ENCODE data around the gene BLM.

Gene BLM

DNA sequence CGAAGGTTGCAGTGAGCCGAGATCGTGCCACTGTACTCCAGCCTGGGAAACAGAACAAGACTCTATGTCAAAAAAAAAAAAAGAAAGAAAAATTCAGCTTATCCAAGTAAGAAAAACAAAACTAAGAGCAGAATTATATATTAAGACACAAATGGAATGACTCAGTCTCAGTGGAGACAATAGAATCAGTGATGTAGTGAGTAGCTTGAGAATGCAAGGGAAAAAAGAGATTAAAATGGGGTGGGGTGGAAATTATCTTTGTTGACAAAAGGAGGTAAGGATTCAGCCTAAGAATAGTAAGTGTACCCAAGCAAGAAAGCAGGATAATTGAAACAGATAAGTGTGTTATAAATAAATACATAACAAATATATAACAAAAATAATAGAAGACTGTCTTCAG, 70.7 kb downstream of the BLM start:
- no peak for DNase-seq (ENCODE audit: low read depth in 1 of 2, low spot score in 1 of 2)

DNA sequence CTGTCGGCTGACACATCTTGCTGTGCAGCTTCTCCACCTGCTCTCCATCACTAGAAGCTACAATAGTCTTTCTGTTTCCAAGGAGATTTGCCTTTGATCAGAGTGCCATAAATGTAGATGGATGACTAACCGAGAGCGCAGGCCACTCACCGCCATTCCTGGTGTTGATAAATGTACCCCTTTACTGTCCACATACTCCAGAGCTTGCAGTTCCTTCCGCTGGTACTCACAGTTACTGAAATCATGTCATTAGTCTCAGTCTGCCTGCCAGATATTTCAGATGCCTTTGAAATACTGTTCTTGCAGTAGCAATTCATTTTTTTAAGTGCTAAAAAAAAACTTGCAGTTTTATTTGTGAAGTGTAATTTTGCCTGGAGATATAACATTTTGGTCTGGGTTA, 72.3 kb downstream of the BLM start:
- no peak for DNase-seq (ENCODE audit: low read depth in 1 of 2, low spot score in 1 of 2)

DNA sequence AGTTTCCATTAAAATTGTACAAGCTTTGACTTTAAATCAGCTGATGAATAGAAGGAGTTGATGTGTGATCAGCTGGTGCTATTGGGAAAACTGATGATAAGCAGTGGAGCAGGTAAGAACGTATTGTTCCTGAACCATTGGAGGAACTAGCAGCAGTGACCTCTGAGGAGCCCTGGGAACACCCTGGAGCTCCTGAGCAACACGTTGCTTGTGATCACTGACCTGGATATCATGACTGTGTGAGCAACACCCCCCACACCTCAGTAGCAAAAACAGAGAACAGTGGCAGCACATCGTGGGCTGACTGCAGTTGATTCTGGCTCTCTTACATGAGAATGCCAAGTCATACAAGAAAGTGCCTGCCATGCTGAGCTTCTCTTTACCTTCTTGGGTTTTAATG, 72.9 kb downstream of the BLM start:
- no peak for DNase-seq (ENCODE audit: low read depth in 1 of 2, low spot score in 1 of 2)

DNA sequence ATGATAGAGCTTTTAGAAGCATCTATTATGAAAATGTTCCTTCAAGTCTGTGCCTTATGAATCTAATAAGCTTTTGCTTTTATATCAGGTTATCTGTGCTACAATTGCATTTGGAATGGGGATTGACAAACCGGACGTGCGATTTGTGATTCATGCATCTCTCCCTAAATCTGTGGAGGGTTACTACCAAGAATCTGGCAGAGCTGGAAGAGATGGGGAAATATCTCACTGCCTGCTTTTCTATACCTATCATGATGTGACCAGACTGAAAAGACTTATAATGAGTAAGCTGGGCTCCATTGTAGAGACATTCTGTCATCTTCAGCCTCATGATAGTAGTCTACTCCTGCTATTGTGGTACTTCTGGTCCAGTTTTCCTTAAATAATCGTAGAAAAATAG, 73.4 kb downstream of the BLM start:
- DNase-seq (ENCODE audit: low read depth in 1 of 2, low spot score in 1 of 2) = no peak

DNA sequence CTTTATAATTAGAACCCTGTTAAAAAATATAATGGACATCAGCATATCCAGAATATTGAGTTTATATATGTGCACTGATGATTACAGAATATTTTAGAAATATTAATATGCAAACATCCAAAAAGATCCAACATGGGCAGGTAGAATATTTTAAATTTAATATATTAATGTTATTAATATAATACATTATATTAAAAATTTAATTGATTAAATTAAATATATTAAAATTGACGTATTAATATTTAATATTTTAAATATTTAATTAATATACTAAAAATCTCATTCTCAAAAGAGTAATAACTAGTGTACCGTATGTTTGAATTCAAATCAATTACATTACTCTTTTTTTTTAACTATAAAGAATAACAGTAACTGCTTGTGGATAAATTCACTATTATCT, 77.4 kb downstream of the BLM start:
- no peak for DNase-seq (ENCODE audit: low read depth in 1 of 2, low spot score in 1 of 2)

DNA sequence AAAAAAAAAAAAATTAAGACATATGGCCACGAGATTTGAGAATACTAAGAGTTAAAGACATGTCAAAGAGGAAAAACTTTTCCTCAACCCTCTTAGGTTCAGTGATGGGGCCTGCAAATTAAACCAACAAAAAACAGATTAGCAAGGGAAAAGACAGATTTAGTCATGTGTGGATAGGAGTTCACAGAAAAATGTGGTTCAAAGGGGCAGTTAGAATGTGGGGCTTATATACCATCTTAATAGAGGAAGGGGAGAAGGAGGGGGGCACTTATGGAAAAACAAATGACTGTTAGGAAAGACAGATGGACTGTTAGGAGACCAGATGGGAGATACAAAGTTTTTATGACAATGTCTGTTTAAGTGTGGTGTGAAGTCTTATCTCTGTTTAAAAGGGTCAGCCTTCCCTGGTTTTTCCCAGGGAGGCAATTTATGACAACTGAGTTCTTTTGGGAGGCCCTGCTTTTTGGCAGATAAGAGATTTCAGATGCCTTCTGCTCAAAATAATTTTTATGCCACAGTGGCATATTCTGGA, 82.6 kb downstream of the BLM start:
- no peak for DNase-seq (ENCODE audit: low read depth in 1 of 2, low spot score in 1 of 2)

DNA sequence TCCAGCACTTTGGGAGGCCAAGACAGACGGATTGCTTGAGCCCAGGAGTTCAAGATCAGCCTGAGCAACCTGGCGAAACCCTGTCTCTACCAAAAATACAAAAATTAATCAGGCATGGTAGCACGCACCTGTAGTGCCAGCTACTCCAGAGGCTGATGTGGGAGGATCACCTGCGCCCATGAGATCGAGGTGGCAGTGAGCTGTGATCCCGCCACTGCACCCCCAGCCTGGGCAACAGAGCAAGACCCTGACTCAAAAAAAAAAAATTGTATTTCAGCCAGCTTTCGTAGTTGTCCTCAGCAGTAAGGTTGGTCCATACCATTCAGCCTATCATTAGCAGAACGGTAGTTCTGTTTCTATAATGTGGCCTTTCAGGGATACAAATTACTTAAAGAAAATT, 84.7 kb downstream of the BLM start:
- DNase-seq (ENCODE audit: low read depth in 1 of 2, low spot score in 1 of 2) = no peak

DNA sequence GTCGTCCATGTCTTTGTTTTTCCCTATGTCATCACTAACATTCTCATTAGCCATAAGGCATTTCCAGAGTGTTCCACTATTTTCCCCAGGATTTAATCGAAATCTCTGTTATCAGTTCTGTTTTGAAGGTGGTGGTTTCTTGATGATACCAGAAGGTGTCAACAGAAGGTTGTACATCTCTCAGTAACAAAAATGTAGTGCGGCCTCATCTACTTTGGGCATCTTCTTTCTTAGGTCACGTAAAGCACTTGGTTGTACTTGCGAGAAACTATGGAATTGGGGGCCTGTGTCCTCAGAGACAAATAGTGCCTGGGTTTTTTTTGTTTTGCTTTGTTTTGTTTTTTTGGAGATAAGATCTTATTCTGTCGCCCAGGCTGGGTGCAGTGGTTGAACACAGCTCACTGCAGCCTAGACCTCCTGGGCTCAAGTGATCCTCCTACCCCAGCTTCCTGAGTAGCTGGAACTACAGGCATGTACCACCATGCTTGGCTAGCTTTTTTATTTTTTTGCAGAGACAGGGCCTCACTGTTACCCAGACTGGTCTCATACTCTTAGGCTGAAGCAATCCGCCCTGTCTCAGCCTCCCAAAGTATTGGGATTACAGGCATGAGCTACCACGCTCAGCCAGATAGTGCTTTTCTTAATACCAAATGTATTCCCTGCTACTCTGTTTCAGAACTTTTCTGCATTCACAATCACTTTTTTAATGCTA, 90.1 kb downstream of the BLM start:
- DNase-seq (ENCODE audit: low read depth in 1 of 2, low spot score in 1 of 2) = no peak

DNA sequence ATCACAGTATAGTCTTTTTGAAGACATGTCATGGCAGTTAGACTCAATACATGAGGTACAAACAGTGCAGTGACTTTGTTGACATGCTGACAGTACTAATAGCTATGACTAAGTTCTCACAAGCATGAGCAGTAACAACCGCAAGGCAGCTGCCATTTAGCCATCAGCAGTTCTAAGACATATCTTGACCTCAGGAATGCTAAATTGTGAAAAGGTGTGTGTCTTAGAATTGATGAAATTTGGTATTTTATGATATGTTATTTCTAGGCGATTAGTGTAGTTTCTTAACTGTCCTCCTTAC, 90.6 kb downstream of the BLM start:
- DNase-seq (ENCODE audit: low read depth in 1 of 2, low spot score in 1 of 2) = no peak

DNA sequence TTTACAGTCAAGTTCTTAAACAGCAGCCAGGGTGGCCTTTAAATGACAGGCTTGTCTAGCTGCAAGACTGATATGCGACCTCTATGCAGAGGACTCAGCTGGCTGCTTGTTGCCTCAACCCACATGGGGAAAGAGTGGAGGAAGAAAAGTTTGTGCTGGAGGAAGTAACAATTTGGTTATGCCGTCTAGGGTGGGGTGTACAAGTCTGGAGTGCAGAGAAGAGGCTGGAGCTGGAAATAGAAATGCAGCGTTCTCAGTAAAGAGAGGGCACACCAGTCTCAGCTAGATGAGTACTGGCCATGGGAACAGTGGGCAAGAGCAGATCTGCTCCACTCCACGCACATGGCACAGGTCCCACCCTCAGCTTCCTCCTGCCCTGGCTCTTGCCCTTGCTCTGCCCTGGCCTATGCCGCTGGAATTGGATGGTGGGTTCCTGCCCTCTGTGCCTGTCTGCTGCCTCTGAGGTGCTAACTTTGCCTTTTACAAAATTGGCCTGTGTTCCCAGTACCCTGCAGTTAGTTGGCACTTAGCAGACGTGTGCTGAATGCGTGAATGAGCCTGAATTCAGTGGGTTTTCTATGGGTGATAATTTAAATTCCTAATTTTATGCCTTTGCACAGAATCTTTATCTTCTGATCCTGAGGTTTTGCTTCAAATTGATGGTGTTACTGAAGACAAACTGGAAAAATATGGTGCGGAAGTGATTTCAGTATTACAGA, 91.5 kb downstream of the BLM start:
- DNase-seq (ENCODE audit: low read depth in 1 of 2, low spot score in 1 of 2) = no peak

DNA sequence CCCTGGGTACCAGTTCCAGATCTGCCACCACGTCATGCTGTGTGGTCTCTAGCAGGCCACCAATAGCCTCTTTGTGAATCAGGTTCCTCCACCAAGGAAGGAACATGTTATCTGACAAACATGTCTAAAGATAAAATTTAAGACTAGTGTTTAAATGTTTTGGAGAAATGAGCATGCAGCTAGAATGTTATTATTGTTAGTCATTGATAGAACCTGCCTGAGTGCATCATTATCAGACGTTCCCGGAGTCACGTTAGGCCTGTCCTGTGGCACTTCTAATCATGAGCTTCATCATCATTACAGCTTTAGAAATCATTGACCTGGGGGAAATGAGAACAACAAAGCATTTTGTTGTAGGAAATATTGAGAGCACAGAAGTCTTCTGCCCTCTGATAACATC, 92.4 kb downstream of the BLM start:
- DNase-seq (ENCODE audit: low read depth in 1 of 2, low spot score in 1 of 2) = no peak

DNA sequence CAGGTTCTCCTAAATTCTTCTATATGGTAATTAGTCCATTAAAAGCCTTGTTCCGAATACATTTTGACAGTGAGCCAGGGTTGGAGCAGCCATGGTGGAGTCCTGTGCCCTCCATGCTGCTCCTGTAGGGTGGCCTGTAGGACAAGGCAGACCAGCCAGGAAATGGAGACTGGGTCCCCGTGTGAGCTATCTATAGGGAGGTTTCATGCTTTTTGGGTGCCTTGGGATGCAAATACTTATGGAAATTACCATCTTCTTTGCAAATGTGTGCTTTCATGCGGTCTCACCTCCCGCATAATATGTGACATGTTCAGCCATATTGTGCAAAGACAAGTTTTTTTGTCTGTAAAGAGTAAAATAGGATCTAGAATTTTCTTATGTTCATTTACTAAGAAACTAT, 93.2 kb downstream of the BLM start:
- DNase-seq (ENCODE audit: low read depth in 1 of 2, low spot score in 1 of 2) = no peak

DNA sequence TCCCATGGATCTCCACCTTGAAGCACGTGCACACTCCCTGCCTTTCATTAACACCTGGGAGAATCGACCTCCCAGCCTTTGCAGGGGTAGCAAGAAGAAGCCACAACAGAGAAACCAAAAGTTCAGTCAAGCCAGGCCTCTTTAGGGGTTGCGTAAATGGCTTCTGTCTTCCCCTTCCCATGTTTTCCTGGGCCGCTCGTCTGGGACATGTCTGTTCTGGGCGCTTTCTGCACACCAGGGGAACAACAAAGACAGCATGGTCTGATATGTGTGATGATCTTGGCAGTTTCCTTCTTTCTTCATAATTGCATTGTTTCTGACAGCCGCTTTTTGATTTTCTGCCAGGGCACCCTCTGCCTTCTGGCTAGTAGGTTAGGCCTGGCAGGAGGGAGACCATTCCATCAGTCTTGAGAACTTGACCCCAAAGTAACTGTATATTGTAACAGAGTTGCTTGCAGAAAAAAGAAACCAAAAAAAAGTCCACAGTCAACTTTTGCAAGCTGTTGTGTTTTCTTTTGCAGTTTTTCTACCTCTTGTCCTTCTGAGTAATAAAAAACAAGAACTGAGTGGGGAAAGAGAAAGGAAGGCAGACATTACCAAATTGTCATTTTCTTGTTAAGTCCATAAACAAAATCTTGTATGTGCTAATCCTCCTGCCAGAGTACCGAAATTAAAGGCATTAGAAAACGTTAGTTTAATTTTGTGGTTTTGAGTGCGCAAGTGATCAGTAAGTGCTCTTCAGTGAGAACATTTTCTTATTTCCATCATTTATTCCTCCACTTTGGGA, 95.2 kb downstream of the BLM start:
- no peak for DNase-seq (ENCODE audit: low read depth in 1 of 2, low spot score in 1 of 2)

DNA sequence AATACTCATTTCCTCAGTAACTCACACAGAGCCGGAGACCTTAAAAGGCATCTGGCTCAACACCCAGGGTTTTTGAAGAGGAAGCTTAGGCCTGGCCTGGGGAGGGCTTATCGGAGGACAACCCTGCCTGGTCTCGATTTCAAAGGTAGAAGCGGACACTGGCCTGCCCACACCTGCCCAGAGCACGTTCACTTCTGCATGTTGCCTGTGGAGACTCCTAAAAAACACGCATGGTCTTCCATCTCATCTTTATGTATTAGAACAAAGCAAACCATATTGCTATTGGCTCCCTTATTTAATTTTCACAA, 95.8 kb downstream of the BLM start:
- no peak for DNase-seq (ENCODE audit: low read depth in 1 of 2, low spot score in 1 of 2)

DNA sequence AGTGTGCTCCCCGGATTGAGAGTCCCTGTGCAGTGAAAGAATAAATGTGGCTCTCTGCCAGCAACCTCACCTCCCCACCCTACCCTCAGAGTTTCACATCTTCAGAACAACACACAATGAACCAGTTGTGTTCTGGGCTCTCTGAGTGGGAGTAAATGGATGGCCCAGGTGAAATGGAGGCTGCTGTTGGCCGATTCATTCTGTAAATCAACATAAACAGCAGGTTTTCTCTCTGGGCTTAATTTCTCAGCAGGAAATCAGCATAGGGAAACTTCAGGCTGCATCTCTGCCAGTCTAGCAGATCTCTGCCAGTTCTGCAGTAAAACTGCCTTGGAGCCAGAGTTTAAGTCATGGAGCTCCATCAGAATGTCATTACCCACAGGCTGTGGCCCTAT, 96.6 kb downstream of the BLM start:
- DNase-seq (ENCODE audit: low read depth in 1 of 2, low spot score in 1 of 2) = no peak

DNA sequence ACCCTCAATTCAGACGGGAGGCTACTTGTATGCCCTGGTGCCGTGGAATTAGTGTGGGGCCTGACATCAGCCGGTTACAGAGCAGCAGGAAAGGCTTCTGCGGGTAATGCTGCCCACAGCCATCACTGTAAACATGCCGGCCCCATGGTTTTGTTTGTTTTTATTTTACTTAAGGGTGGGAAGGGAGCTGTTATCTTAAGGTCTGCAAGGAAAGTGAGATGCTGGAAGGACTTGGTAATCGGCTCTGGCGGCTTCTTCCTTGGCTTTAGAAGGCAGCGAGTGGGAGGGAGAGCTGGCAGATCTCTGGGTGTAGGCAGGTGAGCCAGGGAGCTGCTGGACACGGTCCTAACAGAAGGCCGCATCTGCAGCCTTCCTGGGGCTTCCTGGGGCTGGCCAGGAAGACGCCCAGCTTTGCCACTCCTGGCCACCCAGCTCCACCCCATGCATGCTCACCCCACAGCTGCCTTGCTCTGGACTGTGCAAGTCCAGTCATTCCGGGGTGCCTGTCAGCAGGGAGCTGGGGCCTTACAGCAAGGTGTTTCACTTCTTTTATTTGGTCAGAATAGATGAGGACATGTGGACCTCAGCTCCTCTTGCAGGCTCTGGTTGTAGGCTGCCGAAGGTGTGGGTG, 97.2 kb downstream of the BLM start:
- no peak for DNase-seq (ENCODE audit: low read depth in 1 of 2, low spot score in 1 of 2)

DNA sequence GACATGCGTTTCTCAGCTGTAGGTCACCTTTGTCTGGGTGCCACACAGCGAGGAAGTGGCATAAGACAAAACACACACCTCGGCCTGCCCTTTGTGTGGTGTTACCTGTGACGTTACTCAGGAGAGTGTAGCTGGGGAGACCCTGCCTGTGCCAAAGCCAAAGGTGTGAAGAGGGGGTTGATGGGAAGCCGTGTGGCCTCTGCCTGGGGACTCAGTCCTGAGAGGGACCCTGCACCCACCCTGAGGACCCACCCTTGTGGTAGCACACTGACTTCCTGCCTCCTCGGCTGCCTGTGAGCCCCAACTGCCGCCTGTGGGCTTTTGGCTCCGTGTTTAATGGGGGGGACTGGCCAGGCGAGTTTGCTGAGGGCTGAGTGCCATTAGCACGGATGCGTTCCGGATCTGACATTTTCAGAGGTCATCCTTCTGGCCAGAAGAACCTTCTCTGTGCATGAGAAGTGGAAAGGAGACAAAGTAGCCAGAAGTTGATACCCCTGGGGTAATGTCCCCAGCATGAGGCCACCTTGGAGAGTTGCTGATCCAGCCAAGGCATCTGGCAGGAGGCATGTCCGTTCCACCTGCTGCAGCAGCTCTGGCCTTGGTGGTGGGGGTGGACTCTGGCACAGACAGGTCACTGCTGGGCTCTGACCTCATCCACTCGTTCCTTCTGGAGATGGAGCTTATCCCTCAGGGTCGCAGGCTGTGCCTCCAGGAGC, 99.4 kb downstream of the BLM start:
- DNase-seq (ENCODE audit: low read depth in 1 of 2, low spot score in 1 of 2) = no peak

DNA sequence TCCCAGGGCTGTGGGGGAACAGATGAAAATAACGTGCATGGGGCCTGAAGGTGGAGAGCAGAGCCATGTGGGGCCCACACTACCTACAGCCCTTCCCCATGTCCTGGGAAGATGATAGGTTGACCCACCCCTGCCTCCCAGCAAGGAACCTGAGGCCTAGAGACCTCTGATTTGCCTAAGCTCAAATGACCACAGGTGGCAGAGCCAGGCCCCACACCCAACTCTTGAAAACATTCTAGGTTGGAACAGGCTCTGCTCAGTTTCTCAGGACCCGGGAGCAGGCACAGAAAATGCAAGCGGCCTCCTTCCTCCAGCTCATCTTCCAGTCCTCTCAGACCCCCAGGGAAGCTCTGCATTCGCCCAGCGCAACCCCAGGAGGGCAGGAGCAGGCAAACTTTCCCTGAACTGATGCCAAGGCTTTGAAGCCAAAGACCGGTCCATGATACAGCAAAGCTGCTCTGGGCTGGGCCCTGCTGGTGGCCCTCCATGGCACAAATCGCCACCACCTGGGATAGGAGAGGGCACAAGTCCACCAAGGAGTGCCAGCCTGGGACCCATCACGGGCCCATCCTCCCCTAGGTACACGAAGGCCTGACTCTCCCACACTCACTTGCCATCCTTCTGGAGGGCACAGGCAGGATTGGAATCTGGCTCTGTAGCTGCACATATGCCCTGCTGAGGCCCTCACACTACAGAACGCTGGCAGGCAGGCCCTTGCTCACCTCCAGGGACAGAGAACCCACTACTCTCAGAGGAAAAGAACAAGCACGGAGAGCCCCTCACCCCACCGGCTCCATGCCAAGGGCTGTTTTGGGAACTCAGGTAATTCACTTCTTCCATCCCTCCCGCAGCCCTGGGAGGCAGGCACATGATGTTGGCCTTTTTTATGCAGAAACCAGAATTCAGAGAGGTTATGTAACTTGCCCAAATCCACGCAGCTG, 100.2 kb downstream of the BLM start:
- DNase-seq (ENCODE audit: low read depth in 1 of 2, low spot score in 1 of 2) = no peak

DNA sequence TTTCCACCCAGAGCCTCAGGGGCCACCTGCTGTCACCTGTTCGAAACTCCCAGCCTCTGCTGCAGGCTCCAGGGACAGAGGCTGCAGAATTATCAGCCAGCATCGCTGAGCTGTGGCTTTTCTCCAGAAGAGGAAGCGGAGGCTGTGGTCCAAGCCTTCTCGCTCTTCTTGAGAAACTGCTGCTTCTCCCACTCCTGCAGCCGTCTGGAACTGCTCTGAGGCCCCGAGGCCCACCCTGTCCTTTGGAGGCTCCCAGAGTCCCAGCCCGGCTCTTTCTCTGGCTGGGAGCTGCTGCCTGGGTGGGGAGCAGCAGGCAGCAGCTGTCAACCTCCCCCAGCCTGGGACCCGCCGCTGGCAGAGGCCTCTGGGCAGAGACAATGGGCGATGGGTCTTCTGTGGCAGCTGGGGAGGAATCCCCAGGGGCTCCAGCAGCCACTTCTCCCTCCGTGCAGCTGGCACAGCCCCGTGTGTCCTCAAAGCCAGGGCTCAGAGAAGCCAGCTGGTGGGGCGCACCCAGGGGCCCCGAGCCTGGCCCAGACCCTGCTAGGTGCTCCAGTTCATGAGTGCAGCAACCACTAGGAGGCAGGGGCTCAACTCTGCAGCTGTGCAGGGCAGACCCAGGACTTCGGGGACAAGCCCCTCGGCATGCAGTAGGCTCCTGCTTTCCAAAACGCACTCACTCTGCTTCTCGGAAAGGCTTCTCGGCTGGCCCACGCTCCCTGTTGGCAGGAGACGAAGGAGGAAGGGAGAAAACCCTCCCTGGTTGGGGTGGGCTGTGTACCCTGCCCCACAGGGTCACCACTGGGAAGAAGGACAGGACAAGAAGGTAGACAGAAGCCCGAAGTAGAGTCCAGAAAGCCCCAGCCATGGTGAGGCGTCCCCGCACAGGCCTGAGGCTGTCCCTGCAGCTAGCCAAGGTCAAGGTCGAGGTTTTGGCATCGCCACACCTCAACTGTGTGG, 101.4 kb downstream of the BLM start:
- DNase-seq (ENCODE audit: low read depth in 1 of 2, low spot score in 1 of 2) = no peak

Measured in activated T-helper 1 cell treated with anti-CD3 and anti-CD28 coated beads, Interleukin-2, amount 50 U/mL, for 16 hours (primary cell).